GM21367 (cell line): ENCODE results near the gene LRIG1.

Experiments
- ATAC-seq: cut with Tn5 transposase; IDR thresholded peaks from one replicate; pipeline ENCODE4 v1.9.1; 2021; ENCODE audit not compliant: unreplicated experiment

The LRIG1 gene

DNA sequence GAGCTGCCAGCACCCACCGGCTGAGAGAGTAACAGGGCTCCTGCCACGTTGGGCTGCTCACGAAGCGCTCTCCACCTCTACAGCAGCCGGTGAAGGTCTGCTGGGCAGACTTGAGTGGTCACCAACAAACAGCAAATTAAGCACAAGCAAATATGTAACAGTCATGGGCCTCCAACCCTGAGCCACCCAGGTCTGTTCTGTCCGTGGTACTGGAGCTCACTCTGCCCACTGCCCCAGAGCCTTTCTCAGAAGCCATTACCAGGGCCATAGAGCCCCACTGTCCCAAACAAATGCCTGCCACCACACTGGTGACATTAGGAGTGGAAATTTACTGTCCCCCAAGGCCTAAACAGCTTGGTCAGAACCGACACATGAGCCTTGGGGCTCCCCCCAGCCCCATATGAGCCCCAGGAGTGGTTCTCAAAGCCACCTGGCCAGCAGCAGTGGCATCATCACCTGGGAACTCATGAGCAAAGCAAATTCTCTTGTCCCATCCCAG lies 56.6 kb downstream of the LRIG1 start:
- ATAC-seq, result no peak

DNA sequence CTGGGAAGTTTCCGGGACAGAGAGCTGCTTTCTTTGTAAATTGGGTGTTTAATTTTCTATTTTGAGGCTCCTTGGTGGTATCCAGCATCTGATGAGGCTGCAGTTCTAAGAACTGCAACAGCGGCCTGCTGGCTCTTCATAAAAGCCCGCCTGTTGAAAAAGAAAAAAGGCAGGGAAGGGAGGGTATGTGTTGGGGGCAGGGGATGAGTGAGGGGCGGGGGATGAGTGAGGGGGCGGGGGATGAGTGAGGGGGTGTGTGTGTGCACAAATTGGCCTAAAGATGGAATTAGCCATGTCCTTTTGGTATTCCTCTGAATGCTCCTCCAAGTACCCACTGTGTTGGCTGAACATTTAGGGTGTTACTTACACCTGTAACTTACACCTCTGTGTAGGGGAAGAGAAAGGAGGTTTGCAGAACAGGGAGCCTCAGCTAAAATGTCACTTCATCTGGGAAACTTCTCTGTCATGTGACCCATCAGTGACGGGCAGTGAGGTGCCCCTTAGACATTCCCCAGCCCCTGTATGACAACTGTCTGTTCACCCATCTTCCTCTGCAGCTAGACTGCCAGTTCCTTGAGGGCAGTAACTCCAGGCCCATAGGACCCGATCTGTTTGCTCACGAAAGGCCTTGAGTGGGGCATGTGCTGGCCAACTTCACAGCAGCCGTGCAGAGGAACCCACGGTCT lies 57.6 kb downstream of the LRIG1 start:
- ATAC-seq, result no peak

DNA sequence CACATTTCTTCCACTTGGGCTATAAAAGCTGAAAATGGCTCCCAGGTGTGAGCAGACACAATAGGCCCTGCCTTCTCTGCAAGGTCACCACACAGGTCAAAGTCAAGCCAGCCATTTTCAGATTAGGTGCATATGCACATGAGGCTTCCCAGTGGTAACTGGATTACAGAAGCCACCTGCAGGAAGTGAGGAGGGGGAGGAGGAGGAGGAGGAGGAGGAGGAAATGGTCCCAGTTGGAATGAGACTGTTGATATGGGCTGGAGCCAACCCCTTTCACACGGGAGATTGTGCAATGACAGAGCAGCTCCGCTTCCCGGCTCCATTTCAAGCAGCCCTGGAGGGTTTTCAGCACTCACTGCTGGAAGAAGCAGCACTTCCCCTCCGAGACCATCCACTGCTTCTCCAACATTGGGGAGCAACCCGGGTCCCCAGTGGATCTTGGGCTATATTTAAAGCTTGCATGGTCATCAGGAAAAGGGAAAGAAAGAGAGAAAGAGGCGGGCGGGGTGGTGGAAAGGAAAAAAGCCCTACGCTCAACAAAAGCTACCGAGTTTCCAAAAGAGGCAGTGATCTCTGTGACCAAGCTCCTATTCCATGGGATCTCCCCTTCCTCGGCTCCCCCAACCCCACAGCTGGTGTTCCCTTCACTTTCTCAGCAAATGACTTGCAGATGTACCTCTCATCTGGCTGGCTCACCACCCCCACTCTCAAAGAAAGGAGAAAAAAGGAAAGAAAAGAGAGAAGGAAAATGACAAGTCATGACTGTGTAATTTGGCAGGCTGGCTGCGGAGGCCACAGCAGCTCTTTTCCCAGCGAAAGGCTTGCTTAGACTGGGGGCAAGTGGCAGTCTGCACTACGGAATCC lies 58.3 kb downstream of the LRIG1 start:
- ATAC-seq, result no peak

DNA sequence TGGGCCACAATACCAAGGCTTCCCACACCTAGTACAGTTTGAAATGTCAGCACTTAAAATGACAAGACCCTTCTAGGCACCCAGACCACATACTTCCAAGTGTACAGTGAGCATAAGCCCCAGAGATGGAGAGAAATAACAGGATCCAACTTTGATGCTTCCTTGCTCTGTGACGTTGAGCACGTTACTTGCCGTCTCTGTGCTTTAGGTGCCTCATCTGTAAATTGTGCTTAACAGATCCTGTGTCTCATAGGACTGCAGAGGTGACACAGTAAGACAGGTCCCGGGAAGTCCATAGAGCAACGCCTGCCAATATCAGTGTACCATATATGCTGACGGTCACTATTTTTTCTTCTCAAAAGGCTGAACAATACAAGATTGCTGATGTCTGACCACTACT lies 59.1 kb downstream of the LRIG1 start:
- ATAC-seq, result no peak

DNA sequence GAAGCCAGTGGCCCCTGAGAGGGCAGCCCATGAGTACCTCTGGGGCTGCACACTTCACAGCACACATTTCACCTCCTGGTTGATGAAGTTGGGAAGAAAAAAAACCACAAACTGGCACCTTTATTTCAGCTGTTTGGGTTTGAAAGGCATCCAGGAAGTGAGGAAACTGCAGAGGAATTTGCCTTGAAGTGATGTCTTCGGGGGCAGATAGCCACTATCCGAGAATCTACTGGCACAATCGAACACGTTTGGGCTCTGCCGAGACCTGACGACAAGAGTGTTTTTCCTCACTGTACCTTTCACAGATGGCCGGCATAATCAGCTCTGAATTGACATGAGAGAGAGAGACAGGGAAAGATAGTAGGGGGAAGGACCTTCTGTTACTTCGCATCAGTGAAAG lies 59.7 kb downstream of the LRIG1 start:
- no peak for ATAC-seq

DNA sequence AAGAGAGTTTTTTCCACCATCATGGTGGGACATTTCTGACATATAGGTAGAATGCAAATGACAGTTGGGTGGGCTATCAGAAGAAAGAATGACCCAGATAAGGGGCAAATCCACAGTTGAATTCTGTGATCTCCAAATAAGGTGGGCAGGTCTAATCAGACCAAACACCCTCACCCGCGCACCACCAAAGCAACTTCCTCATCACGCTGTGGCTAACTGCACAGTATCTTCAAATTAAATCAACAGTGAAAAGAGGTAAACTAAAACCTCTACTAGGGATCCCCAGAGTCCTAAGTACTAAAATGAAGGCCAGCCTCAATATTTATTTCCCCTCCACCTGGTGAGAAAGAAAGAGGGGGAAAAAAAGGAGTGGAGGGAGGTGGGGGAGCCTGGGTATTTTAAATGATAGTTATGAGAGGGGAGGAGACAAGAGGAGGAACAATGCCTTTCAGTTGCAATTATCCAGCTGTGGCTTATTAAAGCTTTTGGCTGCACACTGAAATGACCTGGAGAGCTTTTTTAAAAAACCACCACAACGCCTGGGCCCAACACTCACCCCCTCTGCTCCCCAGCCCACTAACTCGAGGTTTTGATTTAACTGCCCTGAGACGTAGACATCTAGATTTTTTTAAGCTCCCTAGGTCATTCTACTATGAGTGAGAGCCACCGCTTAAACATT lies 61.0 kb downstream of the LRIG1 start:
- no peak for ATAC-seq

DNA sequence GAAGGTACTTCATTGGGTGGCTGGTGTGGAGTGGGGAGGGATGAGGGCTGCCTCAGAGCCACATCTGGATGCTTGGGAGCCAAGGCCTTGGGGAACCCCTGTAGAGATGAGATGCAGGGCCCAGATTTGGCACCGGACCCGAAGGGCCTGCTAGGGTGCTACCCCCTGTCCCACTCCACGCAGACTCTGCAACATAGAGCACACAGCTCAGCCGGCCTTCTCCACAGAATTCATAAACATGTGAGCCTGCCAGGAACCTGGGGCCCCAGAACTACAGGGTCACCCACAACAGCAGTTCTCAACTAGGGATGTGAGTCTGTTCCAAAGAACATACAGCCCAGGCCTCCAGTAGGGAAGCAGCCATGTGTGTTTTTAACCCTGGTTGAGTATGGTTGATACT lies 62.8 kb downstream of the LRIG1 start:
- no peak for ATAC-seq

DNA sequence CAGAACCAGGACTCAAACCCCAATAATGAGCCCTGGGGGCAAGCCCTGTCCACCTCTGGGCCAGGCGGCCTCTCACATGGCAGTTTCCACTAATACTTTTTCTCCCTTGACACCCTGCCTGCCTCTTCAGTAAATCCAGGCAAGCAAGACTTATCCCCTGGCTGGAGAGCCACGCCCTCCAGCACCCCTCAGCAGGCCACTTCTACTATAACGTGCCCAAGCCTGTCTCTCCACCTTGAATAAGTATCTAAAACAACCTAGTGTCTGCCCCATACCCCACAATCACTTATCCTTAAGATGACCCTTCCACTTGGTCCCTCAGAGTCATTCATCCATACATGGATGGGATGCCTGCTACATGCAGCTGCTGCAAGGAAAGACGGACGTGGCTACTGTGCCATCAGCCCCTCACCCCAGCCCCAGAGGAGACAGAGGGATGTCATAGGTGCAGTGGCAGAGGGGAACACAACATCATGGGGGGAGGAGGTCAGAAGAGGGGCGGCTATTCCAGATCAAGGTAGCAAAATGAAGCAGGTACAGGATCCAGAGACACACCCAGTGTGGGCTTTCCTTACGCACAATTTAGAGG lies 63.4 kb downstream of the LRIG1 start:
- ATAC-seq, result no peak

DNA sequence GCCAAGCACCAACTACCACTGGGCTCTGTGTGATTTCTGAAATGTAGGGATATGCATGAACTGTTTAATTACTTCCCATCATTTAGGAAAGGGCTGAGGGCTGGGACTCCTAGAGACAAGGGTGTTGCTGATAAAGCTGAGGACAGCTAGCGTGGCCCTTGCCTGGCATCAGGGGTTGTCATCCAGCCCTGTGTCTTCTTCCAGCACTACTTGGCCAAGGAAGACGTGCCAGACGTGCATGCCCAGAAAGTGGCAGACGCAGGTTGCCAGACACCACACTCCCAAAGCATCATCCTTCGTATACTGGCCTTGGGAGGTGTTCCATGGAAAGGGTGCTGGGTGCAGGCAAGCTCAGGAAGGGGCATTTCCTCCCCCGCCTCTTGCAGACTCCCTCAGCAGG lies 64.8 kb downstream of the LRIG1 start:
- no peak for ATAC-seq

DNA sequence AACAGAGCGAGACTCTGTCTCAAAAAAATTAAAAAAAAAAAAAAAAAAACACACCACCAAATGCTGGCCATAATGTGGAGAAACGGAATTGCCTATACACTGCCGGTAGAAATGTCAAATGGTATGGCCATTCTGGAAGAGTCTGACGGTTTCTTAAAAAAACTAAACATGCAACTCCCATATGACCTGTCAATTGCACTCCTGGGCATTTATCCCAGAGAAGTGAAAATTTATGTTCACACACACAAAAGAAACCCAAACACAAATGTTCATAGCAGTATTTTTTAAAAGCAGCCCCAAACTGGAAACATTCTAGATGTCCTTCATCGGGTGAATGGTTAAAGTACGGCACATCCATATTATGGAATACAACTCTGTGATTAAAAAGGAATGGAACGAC lies 66.1 kb downstream of the LRIG1 start:
- ATAC-seq, result no peak

DNA sequence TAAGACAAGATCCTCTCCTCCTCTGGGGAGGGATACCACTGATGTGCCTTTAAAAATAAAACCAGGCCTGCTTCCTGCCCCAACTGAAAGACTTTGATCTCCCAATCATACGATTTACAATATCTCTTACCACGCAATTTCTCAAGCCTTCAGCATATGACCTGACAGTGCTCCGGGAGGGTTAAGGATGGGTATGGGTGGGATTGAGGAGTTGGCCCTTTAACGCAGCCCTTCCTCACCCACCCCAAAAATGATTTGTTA lies 67.4 kb downstream of the LRIG1 start:
- ATAC-seq, result no peak

DNA sequence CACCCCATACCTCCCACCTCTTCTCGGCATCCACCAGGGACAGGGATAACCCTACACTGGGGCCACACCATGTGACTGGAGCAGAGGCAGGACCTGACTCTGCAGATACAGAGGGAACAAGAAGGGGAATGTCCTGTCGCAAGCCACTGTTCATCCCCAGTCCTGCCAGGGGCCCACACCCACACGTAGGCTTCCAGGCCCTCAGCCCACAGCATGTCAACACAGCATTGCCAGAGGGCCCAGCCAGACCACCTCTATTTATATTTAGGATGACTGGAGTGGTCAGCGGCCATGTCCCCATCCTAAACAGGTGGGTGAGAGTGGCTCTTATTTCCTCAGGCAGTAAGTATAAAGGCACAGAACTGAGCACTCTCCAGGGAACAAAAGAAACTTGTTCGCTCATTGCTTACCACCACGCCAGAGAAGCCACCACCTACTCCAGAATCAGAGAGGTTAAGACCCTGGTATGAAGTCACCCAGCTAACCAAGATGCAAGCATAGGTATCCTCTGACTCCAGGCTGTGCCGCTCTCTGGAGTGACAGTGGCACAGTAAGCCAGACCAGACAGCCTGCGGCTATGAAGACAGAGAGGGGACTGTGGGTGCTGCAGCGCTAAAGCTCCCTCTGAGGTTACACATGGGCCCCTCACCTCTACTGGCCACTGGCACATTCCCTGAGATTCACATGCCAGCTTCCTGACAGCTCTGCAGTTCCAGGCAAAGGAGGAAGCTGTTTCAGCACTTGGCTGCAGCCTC lies 67.9 kb downstream of the LRIG1 start:
- ATAC-seq, result no peak

DNA sequence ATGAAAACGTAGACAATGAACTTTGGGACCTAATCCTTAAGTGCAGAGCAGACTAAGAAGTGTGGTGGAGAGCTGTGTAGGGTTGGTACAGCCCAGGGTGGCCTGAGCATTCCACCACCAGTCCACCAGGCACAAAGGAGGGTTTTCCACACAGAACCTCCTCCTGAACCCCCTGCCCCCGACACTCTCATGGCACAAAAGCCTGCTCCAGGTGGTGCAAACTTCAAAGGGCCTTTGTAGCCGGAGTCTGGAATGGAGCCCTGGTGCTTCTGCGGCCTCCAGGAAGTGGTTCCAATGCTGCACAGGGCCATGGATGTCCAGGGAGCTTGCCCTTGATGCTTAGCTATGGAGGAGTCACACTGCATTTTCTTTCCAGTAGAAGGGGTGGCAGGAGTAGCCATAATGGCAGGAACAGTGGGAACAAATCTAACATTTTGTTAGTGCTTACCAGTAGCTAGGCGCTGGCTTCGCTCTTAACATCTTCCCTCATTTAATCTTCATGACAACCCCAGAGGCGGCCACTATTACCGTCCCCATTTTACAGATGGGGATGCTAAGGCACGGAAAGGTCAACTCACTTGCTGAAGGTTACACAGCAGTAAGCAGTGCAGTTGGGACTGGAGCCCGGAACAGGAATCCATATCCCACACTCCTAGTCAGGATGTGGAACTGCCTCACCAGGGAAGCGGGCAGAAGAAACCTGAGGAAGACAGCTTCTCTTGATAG lies 68.6 kb downstream of the LRIG1 start:
- ATAC-seq, result no peak

DNA sequence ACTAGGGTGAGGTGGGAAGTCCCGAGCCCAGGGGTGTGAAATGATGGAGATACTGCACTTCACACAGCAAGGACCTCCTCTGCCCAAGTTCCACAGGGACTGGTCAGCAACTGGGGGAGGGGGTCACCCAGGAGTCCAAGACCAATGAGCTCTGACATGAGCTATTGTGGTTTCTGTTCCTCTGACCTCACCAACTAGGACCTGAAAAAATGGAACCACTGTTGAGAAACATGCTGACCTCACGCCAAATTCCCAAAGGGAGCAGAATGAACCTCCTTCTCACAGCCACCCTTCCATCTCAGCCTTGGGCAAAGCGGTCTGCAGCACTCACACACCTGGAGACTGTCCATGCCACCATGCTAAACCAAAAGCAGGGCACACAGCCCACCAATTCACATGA lies 69.3 kb downstream of the LRIG1 start:
- ATAC-seq, result no peak

DNA sequence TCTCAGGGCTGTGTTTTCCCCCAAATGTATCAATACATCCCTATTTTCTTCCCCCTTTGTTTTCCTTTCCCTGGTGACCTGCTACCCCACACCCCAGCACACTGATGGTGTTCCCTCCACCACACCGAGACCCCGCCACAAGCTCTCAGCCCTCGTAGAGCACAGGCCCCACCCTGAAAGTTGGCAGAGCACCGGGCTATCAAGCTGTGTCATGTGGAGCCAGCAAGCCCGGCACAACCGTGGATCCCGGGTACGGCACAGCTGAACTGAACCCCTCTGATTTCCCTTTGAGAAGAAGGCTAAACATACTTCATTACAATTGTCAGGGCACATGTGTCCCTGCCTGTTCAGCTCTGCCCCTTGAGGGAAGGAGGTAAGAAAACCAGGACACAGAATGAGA lies 69.9 kb downstream of the LRIG1 start:
- ATAC-seq, result no peak

DNA sequence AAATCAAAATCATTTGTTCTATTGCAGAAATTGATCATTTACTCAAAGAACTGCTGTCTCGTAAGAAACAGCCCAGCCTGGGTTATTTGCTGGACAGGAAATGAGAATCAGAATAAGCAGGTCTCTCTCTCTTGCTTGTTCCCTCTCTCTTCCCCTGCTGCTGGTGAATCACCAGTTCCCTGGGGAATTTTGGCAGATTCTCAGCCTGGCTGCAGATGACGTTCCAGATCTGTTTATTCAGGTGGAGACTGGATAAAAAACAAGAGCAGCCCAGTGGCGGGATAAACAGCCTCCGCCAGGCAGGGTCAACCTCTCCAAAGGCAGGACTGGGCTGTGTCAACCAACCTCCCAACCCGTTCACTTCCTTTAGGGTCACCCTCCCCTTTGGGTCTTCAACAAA lies 72.1 kb downstream of the LRIG1 start:
- ATAC-seq, result no peak

DNA sequence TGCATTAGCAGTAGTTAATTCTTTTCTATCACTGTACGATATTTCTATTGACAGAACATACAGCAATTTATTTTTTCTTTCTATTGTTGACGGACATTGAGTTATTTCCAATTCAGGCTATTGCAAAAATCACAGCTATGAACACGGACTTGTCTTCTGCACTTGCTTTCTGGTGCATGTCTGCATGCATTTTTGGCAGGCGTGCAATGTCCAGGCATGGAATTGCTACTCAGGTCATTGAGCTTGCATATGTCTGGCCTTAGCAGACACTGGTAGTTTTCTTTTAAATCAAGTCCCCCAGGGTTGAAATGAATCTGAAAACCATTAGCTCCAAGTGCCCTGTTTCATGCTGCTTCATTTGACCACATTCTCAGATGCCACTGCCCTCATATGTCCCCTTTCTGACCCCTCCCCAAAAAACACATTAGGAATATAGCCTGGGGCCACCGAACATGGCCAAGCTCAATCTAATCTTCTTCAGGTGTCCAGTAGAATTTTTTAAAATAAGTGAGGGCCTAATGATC lies 72.8 kb downstream of the LRIG1 start:
- no peak for ATAC-seq

DNA sequence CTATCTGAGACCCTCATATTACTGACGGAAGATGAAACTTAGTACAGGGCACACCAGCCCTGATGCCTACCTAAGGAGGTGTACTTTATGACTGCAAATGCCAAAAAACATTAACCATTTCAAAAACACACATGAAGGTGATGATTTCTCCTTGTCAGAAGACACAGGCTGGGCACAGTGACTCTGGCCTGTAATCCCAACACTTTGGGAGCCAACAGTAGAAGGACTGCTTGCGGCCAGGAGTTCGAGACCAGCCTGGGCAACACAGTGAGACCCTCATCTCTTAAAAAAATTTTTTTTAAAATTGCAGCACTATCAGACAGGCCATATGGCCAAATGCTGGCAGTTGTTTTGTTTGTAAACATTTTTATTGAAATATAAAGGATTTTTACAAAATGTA lies 73.5 kb downstream of the LRIG1 start:
- no peak for ATAC-seq

DNA sequence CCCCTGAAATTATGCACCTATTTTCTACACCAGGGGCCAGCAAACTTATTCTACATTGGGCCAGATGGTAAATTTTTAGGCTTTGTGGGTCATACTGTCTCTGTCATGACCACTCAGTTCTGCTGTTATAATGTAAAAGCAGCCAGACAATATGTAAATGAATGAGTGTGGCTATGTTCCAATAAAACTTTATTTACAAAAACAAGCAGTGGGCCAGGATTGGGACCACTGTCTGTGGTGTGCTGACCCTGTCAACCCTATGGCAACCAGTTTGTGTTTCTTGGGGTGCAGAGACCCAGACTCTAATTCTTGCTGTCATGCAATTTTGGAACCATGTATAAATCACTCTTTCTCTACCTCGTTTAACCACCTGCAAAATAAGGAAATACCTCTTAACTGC lies 74.7 kb downstream of the LRIG1 start:
- no peak for ATAC-seq

DNA sequence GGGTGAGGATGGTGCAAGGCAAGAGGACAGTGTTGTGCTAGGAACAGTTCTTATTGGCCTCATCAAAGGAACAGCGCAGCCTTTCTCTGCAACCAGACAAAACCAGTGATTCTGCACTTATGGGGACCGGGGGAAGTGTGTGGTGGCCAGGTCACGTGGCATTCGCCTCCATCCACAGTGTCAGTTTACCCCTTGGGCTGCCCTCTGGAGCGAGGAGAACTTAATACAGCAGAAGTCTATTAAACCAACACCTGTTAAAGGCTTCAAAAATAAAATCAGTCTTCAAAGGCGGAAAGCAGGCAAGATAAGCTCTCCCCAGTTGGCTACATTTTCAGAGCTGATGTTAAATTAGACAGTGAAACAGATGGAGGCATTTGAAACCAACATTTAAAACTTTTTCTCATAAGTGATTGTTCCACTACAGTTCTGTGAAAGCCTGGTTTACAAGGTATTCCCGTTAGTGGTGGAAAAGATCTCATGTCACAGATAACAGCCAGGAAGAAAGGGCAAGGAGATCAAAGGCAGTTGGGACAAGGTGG lies 75.2 kb downstream of the LRIG1 start:
- no peak for ATAC-seq
